Measurements from ENCODE around the gene MYOZ3.

The MYOZ3 gene

GRCh38 chr5:150700246-150700593, 39.2 kb downstream of the MYOZ3 start:
- no peak for DNase-seq (ENCODE audit: low spot score in 2 of 2)
- Histone ChIP-seq H3K4me1 (peaks cover 13% of the 10 kb centered on the region), H3K4me3 (peak overlapping the region; percentile 98), H3K27me3 (ENCODE audit: low read depth) (no peaks in the 10 kb centered on the region), H3K36me3 (replicated peaks) (peaks cover 38% of the 10 kb centered on the region), H3K9me3 (no peaks in the 10 kb centered on the region)
- in situ Hi-C loops (cut with MboI; ENCODE audit: low sequenced_read_pairs) = no loop called here

GRCh38 chr5:150700594-150701377, 39.7 kb downstream of the MYOZ3 start, which contains the start of gene RBM22:
RBM22 (minus strand) TSS chr5:150701062; CDS start chr5:150700985, 77 bp downstream.
- peak; percentile 89 to 96 for DNase-seq (ENCODE audit: low spot score in 2 of 2)
- Histone ChIP-seq H3K9me3 (no peaks in the 10 kb centered on the region), H3K4me3 (peak within 1 kb of the TSS; percentile 98), H3K36me3 (replicated peaks) (peaks cover 32% of the 10 kb centered on the region), H3K4me1 (peaks cover 13% of the 10 kb centered on the region), H3K27me3 (ENCODE audit: low read depth) (no peaks in the 10 kb centered on the region)
- in situ Hi-C loops (cut with MboI; ENCODE audit: low sequenced_read_pairs) = no loop called here

DNA sequence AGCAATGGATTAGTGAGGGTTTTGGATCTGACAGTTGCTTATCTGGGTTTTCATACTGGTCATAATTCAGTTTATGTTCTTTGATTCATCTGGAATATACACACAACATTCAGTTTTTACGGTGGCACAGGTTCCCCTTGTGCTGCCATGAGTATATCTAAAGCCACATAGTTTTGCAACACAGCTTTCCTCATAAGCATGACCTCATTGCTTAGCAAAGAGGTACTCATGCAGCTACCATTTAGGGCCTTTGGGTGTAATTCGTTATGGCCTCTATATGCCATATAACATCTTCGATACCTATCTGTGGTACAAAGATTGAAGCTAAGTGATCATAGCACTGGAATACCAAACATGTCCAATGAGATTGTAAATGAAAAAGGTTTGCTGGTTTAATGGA, 42.7 kb downstream of the MYOZ3 start:
- in situ Hi-C loops (cut with MboI; ENCODE audit: low sequenced_read_pairs) = no loop called here
- H3K4me1 ChIP-seq = peaks cover 17% of the 10 kb centered on the region
- no peak overlapping the region for H3K4me3 ChIP-seq
- DNase-seq (ENCODE audit: low spot score in 2 of 2) = no peak
- H3K27me3 ChIP-seq (ENCODE audit: low read depth) = no peaks in the 10 kb centered on the region
- H3K36me3 ChIP-seq (replicated peaks) = peaks cover 2% of the 10 kb centered on the region; the same call in 1 of the 2 replicates
- no peaks in the 10 kb centered on the region for H3K9me3 ChIP-seq

- Histone ChIP-seq H3K4me3 (no peak overlapping the region), H3K4me1 (peaks cover 9% of the 10 kb centered on the region), H3K9me3 (no peaks in the 10 kb centered on the region), H3K36me3 (replicated peaks) (peaks cover 10% of the 10 kb centered on the region), H3K27me3 (ENCODE audit: low read depth) (no peaks in the 10 kb centered on the region)
- no peak for DNase-seq (ENCODE audit: low spot score in 2 of 2)
- in situ Hi-C loops (cut with MboI; ENCODE audit: low sequenced_read_pairs) = no loop called here
These were observed 45.8 kb downstream of the MYOZ3 start for GRCh38 chr5:150706776-150707390.

GRCh38 chr5:150710165-150710564, 49.1 kb downstream of the MYOZ3 start:
- no peaks in the 10 kb centered on the region for H3K27me3 ChIP-seq (ENCODE audit: low read depth)
- H3K4me1 ChIP-seq = peaks cover 9% of the 10 kb centered on the region
- no peak for DNase-seq (ENCODE audit: low spot score in 2 of 2)
- no peaks in the 10 kb centered on the region for H3K9me3 ChIP-seq
- H3K4me3 ChIP-seq = no peak overlapping the region
- in situ Hi-C loops (cut with MboI; ENCODE audit: low sequenced_read_pairs) = no loop called here
- peaks cover 10% of the 10 kb centered on the region for H3K36me3 ChIP-seq (replicated peaks)

GRCh38 chr5:150723845-150724244, 62.8 kb downstream of the MYOZ3 start:
- no peaks in the 10 kb centered on the region for H3K9me3 ChIP-seq
- in situ Hi-C loops (cut with MboI; ENCODE audit: low sequenced_read_pairs) = no loop called here
- H3K4me3 ChIP-seq = no peak overlapping the region
- H3K27me3 ChIP-seq (ENCODE audit: low read depth) = no peaks in the 10 kb centered on the region
- DNase-seq (ENCODE audit: low spot score in 2 of 2) = no peak
- H3K4me1 ChIP-seq = peaks cover 4% of the 10 kb centered on the region; the same call in 1 of the 2 replicates
- peaks cover 58% of the 10 kb centered on the region for H3K36me3 ChIP-seq (replicated peaks)
